IMR-90 (cell line): ENCODE data around the gene CNGB1. TPM values are rescaled to one million over a fixed set of nuclear protein-coding genes. Genes with fewer than 3 reads are reported as not detected.

ENCODE experiments used
- ATAC-seq: fragments of 200-7000 bp; cut with Tn5 transposase; 2 replicates; pipeline ENCODE4 v1.9.1; 2020; ENCODE audit warnings: low read depth, mild to moderate bottlenecking, moderate library complexity
- BruUV-seq: library from RNA; stranded (reverse); fragments of 400-500 nt; replicated peaks from 2 replicates; lab custom pipeline; 2021; lab: Mats Ljungman, UMichigan
- CTCF ChIA-PET: fragments of 300-600 bp; formaldehyde crosslinking; extraction: SDS; loops from one replicate; lab custom pipeline; 2021; ENCODE audit warnings: antibody characterized with exemption; lab: Yijun Ruan, JAX
- POLR2A ChIA-PET: fragments of 300-600 bp; sonication (Branson Sonifier 250); formaldehyde crosslinking; loops from one replicate; lab custom pipeline; 2022; ENCODE audit warnings: antibody characterized with exemption; ENCODE audit not compliant: unreplicated experiment; lab: Charles Lee
- DNase-seq: peaks from one replicate; pipeline ENCODE4 v3.0.0; 2013
- H2AFZ ChIP-seq: replicated peaks from 2 replicates; pipeline ENCODE3; 2013; ENCODE audit warnings: low read length, mild to moderate bottlenecking; ENCODE audit not compliant: poor library complexity
- H2AK5ac ChIP-seq: 2 replicates; pipeline ENCODE4 v1.6.1; 2013; ENCODE audit warnings: low read depth, low read length, inconsistent platforms
- H2AK9ac ChIP-seq: replicated peaks from 2 replicates; pipeline ENCODE3; 2013; ENCODE audit warnings: mild to moderate bottlenecking, low read depth, low read length, moderate library complexity; ENCODE audit not compliant: poor library complexity
- H2BK120ac ChIP-seq: 2 replicates; pipeline ENCODE4 v1.6.1; 2013; ENCODE audit warnings: low read depth, low read length, inconsistent platforms
- H2BK15ac ChIP-seq: 3 replicates; pipeline ENCODE4 v1.6.1; 2013; ENCODE audit warnings: low read depth, low read length, inconsistent platforms
- H2BK20ac ChIP-seq: 2 replicates; pipeline ENCODE4 v1.6.1; 2013; ENCODE audit warnings: low read depth, mild to moderate bottlenecking, inconsistent platforms, low read length, moderate library complexity
- H2BK5ac ChIP-seq: 2 replicates; pipeline ENCODE4 v1.6.1; 2013; ENCODE audit warnings: mild to moderate bottlenecking, low read depth, low read length, inconsistent platforms; ENCODE audit not compliant: poor library complexity, severe bottlenecking
- H3K14ac ChIP-seq: replicated peaks from 2 replicates; pipeline ENCODE4 v1.6.1; 2013; ENCODE audit warnings: low read depth, low read length, inconsistent platforms
- H3K18ac ChIP-seq: 2 replicates; pipeline ENCODE4 v1.6.1; 2013; ENCODE audit warnings: low read depth, low read length, control low read depth
- H3K23ac ChIP-seq: 2 replicates; pipeline ENCODE4 v1.6.1; 2013; ENCODE audit warnings: low read depth, low read length, inconsistent platforms
- H3K27ac ChIP-seq: 2 replicates; pipeline ENCODE4 v1.5.1; 2013; ENCODE audit warnings: mild to moderate bottlenecking, control low read depth, low read length; ENCODE audit not compliant: insufficient read depth
- H3K27me3 ChIP-seq: 2 replicates; pipeline ENCODE4 v1.6.1; 2013; ENCODE audit warnings: low read length; ENCODE audit not compliant: control insufficient read depth, insufficient read depth
- H3K36me3 ChIP-seq: 2 replicates; pipeline ENCODE4 v1.6.1; 2013; ENCODE audit warnings: low read length, mixed read lengths; ENCODE audit not compliant: control insufficient read depth, insufficient read depth
- H3K4ac ChIP-seq: 2 replicates; pipeline ENCODE4 v1.6.1; 2013; ENCODE audit warnings: low read depth, low read length, inconsistent platforms
- H3K4me1 ChIP-seq: 2 replicates; pipeline ENCODE4 v1.6.1; 2013; ENCODE audit warnings: low read length, mixed read lengths; ENCODE audit not compliant: control insufficient read depth, insufficient read depth
- H3K4me2 ChIP-seq: 2 replicates; pipeline ENCODE4 v1.6.1; 2013; ENCODE audit warnings: low read depth, mild to moderate bottlenecking, control low read depth, low read length, moderate library complexity
- H3K4me3 ChIP-seq: 2 replicates; pipeline ENCODE4 v1.5.1; 2013; ENCODE audit warnings: low read depth, mild to moderate bottlenecking, control low read depth, low read length, moderate library complexity; ENCODE audit not compliant: insufficient read depth
- H3K56ac ChIP-seq: 2 replicates; pipeline ENCODE4 v1.6.1; 2013; ENCODE audit warnings: low read length, inconsistent platforms; ENCODE audit not compliant: insufficient read depth; ENCODE audit errors: extremely low read depth
- H3K79me1 ChIP-seq, 2 experiments: 2 replicates each; pipeline ENCODE4 v1.6.1; 2013; ENCODE audit warnings: low read length in 2 of 2, inconsistent platforms in 1 of 2, low read depth in 1 of 2
- H3K9ac ChIP-seq: 2 replicates; pipeline ENCODE4 v1.6.1; 2013; ENCODE audit warnings: low read depth, low read length, control low read depth
- H3K9me1 ChIP-seq: 2 replicates; pipeline ENCODE4 v1.6.1; 2013; ENCODE audit warnings: low read length, inconsistent platforms; ENCODE audit not compliant: insufficient read depth
- H3K9me3 ChIP-seq: 2 replicates; pipeline ENCODE4 v1.6.1; 2013; ENCODE audit warnings: low read length; ENCODE audit not compliant: control insufficient read depth, insufficient read depth
- H4K20me1 ChIP-seq: 2 replicates; pipeline ENCODE4 v1.6.1; 2013; ENCODE audit warnings: low read length, inconsistent platforms; ENCODE audit not compliant: insufficient read depth
- H4K5ac ChIP-seq: 2 replicates; pipeline ENCODE4 v1.6.1; 2013; ENCODE audit warnings: mild to moderate bottlenecking, low read depth, low read length, control low read depth
- H4K8ac ChIP-seq, 2 experiments: 2 replicates each; pipeline ENCODE4 v1.6.1; 2013; ENCODE audit warnings: low read depth in 2 of 2, low read length in 2 of 2, control low read depth in 1 of 2, inconsistent platforms in 1 of 2
- H4K91ac ChIP-seq: 2 replicates; pipeline ENCODE4 v1.6.1; 2013; ENCODE audit warnings: low read depth, low read length, inconsistent platforms; ENCODE audit not compliant: insufficient read depth
- BHLHE40 ChIP-seq: fragments of 150-350 bp; IDR thresholded peaks from 2 replicates; pipeline ENCODE4 v1.6.1; 2016; ENCODE audit warnings: mild to moderate bottlenecking, low read depth, low read length
- CEBPB ChIP-seq: IDR thresholded peaks from 2 replicates; pipeline ENCODE4 v1.6.1; 2012; ENCODE audit warnings: low read depth, low read length, improper control_type of control experiment
- CHD1 ChIP-seq: IDR thresholded peaks from 2 replicates; pipeline ENCODE4 v1.6.1; 2012; ENCODE audit warnings: low read depth, low read length, improper control_type of control experiment
- FOS ChIP-seq: fragments of 150-350 bp; IDR thresholded peaks from 2 replicates; pipeline ENCODE4 v1.6.1; 2016; ENCODE audit warnings: low read depth, low read length
- MAFK ChIP-seq: IDR thresholded peaks from 2 replicates; pipeline ENCODE4 v1.6.1; 2012; ENCODE audit warnings: low read depth, low read length, improper control_type of control experiment
- MAZ ChIP-seq: IDR thresholded peaks from 2 replicates; pipeline ENCODE4 v1.6.1; 2012; ENCODE audit warnings: low read depth, mild to moderate bottlenecking, low read length, improper control_type of control experiment, moderate library complexity, borderline replicate concordance
- MXI1 ChIP-seq: IDR thresholded peaks from 2 replicates; pipeline ENCODE4 v1.6.1; 2012; ENCODE audit warnings: low read depth, mild to moderate bottlenecking, low read length, moderate library complexity, borderline replicate concordance
- NFE2L2 ChIP-seq: fragments of 150-350 bp; IDR thresholded peaks from 2 replicates; pipeline ENCODE4 v1.6.1; 2016; ENCODE audit warnings: low read depth, mild to moderate bottlenecking, low read length
- POLR2A ChIP-seq: IDR thresholded peaks from 2 replicates; pipeline ENCODE4 v1.6.1; 2012; ENCODE audit warnings: mild to moderate bottlenecking, low read depth, low read length
- RAD21 ChIP-seq: IDR thresholded peaks from 2 replicates; pipeline ENCODE4 v1.6.1; 2012; ENCODE audit warnings: low read length, improper control_type of control experiment
- RCOR1 ChIP-seq: IDR thresholded peaks from 2 replicates; pipeline ENCODE4 v1.6.1; 2012; ENCODE audit warnings: mild to moderate bottlenecking, low read length, improper control_type of control experiment; ENCODE audit not compliant: insufficient replicate concordance
- RFX5 ChIP-seq: IDR thresholded peaks from 2 replicates; pipeline ENCODE4 v1.8.0; 2012; ENCODE audit warnings: low read depth, mild to moderate bottlenecking, low read length, moderate library complexity
- SMC3 ChIP-seq: fragments of 150-350 bp; IDR thresholded peaks from 2 replicates; pipeline ENCODE4 v1.6.1; 2016; ENCODE audit warnings: low read depth, mild to moderate bottlenecking, antibody characterized with exemption, low read length, moderate library complexity
- WGBS, 2 experiments: methylation state at CpG; one replicate each; pipeline versions ENCODE4 v1.1.5 to v1.1.7; 2013; ENCODE audit warnings: missing lambda C conversion rate in 2 of 2; ENCODE audit not compliant: insufficient read length in 1 of 2; ENCODE audit errors: extremely low coverage in 2 of 2; 5-methylcytosine and 5-hydroxymethylcytosine counted together
- dilution Hi-C: fragments of 300-500 bp; cut with HindIII; formaldehyde crosslinking; loops from one replicate; pipeline ENCODE4 v1.14.3; 2018; ENCODE audit warnings: low sequenced_read_pairs; ENCODE audit not compliant: unreplicated experiment
- in situ Hi-C: fragments of 300-500 bp; cut with MboI; formaldehyde crosslinking; loops from 3 replicates; pipeline ENCODE4 v1.14.3; 2019; ENCODE audit warnings: low sequenced_read_pairs, inconsistent platforms, mixed read lengths
- intact Hi-C: fragments of 100-400 bp; cut with micrococcal nuclease; formaldehyde crosslinking; loops from 2 replicates; pipeline ENCODE4 v1.10.0; 2022
- polyA plus RNA-seq, 3 experiments: library from polyadenylated mRNA; depleted of rRNA; stranded (reverse); fragments of >200 nt; gene quantifications; 2 replicates each; pipeline ENCODE4 v1.2.3, GENCODE V29; 2012; ENCODE audit warnings: low replicate concordance in 1 of 3
- total RNA-seq: library from RNA; depleted of rRNA; stranded (reverse); fragments of >200 nt; gene quantifications from 2 replicates; pipeline ENCODE4 v1.2.3, GENCODE V29; 2012
- TF ChIP-seq, protein P1 (sequence below): fragments of 150-350 bp; IDR thresholded peaks from 2 replicates; pipeline ENCODE4 v1.6.1; 2016; ENCODE audit warnings: low read depth, mild to moderate bottlenecking, low read length, moderate library complexity, borderline replicate concordance
- TF ChIP-seq, protein P2 (sequence below): fragments of 150-350 bp; IDR thresholded peaks from 2 replicates; pipeline ENCODE4 v1.6.1; 2017; ENCODE audit warnings: mild to moderate bottlenecking, antibody characterized with exemption, low read length, low read depth
- TF ChIP-seq, protein P3 (sequence below): conservative IDR thresholded peaks from 2 replicates; pipeline ENCODE4 v1.5.1; 2012; ENCODE audit warnings: mild to moderate bottlenecking, low read depth, low read length, improper control_type of control experiment

CNGB1 gene
- total and polyA plus RNA-seq, 2 of the 4 experiments (the other 2 are of a cell fraction): not detected

DNA sequence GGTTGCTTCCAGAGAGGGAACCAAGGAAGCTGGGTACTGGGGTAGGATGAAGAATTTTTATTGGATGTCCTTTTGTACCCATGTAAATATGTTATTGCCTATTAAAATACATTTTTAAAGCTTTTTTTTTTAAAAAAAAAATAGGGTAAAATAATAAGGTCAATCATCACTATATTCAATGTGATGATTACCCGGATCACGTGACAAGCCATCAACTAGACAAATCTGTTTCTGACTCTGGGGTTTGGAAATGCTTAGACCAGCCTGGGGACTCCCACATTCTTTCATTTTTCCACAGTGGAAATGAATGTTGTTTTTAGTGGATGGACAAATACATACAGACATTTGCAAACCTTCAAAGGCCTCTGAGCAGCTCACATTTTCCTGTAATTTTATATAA, 88.7 kb downstream of the CNGB1 start:
- no peak overlapping the region for H2AK5ac ChIP-seq
- peaks cover 52% of the 10 kb centered on the region for H3K27me3 ChIP-seq
- H3K23ac ChIP-seq: no peak overlapping the region
- dilution Hi-C loops: no loop called here
- ChIA-PET CTCF (no interaction called here), POLR2A (no interaction called here)
- H3K14ac ChIP-seq: no peak overlapping the region
- H2AK9ac ChIP-seq: no peak overlapping the region
- H2BK15ac ChIP-seq: no peak overlapping the region
- no peak for ATAC-seq
- H2BK120ac ChIP-seq: no peak overlapping the region
- in situ Hi-C loops: no loop called here
- no peaks in the 10 kb centered on the region for H3K9me1 ChIP-seq
- no peak for DNase-seq
- no peak overlapping the region for H2AFZ ChIP-seq
- WGBS, 2 experiments: no CpG with 5 or more reads among the region's 2 CpGs
- no peaks in the 10 kb centered on the region for H3K9me3 ChIP-seq
- no peak overlapping the region for H2BK20ac ChIP-seq
- intact Hi-C loops: no loop called here
- BruUV-seq: no TSS peak
- no peak for TF ChIP-seq FOS
- no peak for TF ChIP-seq MAZ
- TF ChIP-seq RCOR1: no peak
- TF ChIP-seq RFX5: no peak
- TF ChIP-seq NFE2L2: no peak
- no peak for TF ChIP-seq CHD1
- TF ChIP-seq SMC3: no peak
- TF ChIP-seq, protein P1, sequence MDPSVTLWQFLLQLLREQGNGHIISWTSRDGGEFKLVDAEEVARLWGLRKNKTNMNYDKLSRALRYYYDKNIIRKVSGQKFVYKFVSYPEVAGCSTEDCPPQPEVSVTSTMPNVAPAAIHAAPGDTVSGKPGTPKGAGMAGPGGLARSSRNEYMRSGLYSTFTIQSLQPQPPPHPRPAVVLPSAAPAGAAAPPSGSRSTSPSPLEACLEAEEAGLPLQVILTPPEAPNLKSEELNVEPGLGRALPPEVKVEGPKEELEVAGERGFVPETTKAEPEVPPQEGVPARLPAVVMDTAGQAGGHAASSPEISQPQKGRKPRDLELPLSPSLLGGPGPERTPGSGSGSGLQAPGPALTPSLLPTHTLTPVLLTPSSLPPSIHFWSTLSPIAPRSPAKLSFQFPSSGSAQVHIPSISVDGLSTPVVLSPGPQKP: no peak
- no peak for TF ChIP-seq BHLHE40
- TF ChIP-seq CEBPB: no peak
- TF ChIP-seq MAFK: no peak
- TF ChIP-seq, protein P2, sequence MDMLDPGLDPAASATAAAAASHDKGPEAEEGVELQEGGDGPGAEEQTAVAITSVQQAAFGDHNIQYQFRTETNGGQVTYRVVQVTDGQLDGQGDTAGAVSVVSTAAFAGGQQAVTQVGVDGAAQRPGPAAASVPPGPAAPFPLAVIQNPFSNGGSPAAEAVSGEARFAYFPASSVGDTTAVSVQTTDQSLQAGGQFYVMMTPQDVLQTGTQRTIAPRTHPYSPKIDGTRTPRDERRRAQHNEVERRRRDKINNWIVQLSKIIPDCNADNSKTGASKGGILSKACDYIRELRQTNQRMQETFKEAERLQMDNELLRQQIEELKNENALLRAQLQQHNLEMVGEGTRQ: no peak
- TF ChIP-seq POLR2A: no peak
- no peak for TF ChIP-seq RAD21
- TF ChIP-seq, protein P3, sequence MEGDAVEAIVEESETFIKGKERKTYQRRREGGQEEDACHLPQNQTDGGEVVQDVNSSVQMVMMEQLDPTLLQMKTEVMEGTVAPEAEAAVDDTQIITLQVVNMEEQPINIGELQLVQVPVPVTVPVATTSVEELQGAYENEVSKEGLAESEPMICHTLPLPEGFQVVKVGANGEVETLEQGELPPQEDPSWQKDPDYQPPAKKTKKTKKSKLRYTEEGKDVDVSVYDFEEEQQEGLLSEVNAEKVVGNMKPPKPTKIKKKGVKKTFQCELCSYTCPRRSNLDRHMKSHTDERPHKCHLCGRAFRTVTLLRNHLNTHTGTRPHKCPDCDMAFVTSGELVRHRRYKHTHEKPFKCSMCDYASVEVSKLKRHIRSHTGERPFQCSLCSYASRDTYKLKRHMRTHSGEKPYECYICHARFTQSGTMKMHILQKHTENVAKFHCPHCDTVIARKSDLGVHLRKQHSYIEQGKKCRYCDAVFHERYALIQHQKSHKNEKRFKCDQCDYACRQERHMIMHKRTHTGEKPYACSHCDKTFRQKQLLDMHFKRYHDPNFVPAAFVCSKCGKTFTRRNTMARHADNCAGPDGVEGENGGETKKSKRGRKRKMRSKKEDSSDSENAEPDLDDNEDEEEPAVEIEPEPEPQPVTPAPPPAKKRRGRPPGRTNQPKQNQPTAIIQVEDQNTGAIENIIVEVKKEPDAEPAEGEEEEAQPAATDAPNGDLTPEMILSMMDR: no peak
- TF ChIP-seq MXI1: no peak
- peaks cover 2% of the 10 kb centered on the region; the same call in 1 of the 2 replicates for H3K4me1 ChIP-seq
- H3K56ac ChIP-seq: no peak overlapping the region
- H3K9ac ChIP-seq: no peak overlapping the region
- no peaks in the 10 kb centered on the region for H3K79me1 ChIP-seq
- no peak overlapping the region for H3K27ac ChIP-seq
- H4K8ac ChIP-seq: no peak overlapping the region
- H3K4me3 ChIP-seq: no peak overlapping the region
- no peaks in the 10 kb centered on the region for H3K36me3 ChIP-seq
- H3K4ac ChIP-seq: no peak overlapping the region
- no peak overlapping the region for H2BK5ac ChIP-seq
- H4K91ac ChIP-seq: no peak overlapping the region
- no peaks in the 10 kb centered on the region for H4K20me1 ChIP-seq
- no peak overlapping the region for H3K4me2 ChIP-seq
- H4K5ac ChIP-seq: no peak overlapping the region
- no peak overlapping the region for H3K18ac ChIP-seq
